ENCODE measurements around the gene SHISA3. TPM values are rescaled to one million over a fixed set of nuclear protein-coding genes. Genes with fewer than 3 reads are reported as not detected.

Gene SHISA3
- total RNA-seq, 1 donor: not detected

DNA sequence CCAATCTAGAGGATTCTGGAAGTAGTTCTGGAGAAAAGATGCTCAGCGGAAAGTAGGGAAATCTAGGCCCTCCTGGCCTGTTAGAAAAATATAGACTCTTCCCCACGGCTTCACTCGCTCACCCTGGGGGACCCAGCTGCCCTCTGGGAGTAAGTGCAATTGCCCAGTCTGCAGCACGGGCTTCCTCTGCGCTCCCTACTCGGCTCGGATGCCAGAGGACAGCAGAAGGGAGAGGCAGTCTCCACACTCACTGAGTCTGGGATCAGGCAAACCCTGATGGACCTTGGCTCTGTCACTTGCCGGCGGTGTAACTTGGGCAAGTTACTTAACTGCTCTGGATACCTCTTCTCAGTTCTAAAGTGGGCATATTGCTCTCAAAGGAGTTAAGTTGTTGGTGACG, 2.1 kb downstream of the SHISA3 start:
- H3K4me3 ChIP-seq (ENCODE audit: insufficient read depth, low read length): no peak overlapping the region
- no peaks in the 10 kb centered on the region for H3K36me3 ChIP-seq (ENCODE audit: insufficient read depth, low read length)
- no peak overlapping the region for H2AFZ ChIP-seq (ENCODE audit: low read length)
- TF ChIP-seq, protein P1, sequence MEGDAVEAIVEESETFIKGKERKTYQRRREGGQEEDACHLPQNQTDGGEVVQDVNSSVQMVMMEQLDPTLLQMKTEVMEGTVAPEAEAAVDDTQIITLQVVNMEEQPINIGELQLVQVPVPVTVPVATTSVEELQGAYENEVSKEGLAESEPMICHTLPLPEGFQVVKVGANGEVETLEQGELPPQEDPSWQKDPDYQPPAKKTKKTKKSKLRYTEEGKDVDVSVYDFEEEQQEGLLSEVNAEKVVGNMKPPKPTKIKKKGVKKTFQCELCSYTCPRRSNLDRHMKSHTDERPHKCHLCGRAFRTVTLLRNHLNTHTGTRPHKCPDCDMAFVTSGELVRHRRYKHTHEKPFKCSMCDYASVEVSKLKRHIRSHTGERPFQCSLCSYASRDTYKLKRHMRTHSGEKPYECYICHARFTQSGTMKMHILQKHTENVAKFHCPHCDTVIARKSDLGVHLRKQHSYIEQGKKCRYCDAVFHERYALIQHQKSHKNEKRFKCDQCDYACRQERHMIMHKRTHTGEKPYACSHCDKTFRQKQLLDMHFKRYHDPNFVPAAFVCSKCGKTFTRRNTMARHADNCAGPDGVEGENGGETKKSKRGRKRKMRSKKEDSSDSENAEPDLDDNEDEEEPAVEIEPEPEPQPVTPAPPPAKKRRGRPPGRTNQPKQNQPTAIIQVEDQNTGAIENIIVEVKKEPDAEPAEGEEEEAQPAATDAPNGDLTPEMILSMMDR (IDR thresholded peaks at IDR 0.05; ENCODE audit: extremely low read depth, low read depth, low read length): no peak
- H4K20me1 ChIP-seq (ENCODE audit: insufficient read depth, low read length): no peaks in the 10 kb centered on the region
- no peaks in the 10 kb centered on the region for H3K79me2 ChIP-seq (ENCODE audit: insufficient read depth, low read length)
- no peaks in the 10 kb centered on the region for H3K4me1 ChIP-seq (ENCODE audit: insufficient read depth, low read length)
- DNase-seq (ENCODE audit: insufficient read length, low spot score, missing footprints): peak; percentile 73
- H3K27ac ChIP-seq (ENCODE audit: low read depth, low read length): no peak overlapping the region
- H3K9me3 ChIP-seq (ENCODE audit: low read depth, low read length): no peaks in the 10 kb centered on the region
- H3K27me3 ChIP-seq (ENCODE audit: insufficient read depth, low read length): peaks cover 28% of the 10 kb centered on the region
- H3K4me2 ChIP-seq (ENCODE audit: insufficient read depth, low read length): no peak overlapping the region

DNA sequence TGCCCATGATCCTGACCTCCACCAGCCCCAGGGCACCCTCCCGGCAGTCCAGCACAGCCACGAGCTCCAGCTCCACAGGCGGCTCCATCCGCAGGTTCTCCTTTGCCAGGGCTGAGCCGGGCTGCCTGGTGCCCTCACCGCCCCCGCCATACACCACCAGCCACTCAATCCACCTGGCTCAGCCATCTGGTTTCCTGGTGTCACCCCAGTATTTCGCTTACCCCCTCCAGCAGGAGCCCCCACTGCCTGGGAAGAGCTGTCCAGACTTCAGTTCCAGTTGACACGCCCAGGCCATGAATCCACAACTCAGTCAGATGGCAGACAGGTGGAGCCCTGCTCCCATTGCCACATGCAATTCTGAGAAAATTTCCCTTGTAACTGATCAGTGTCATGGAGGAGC, 3.9 kb downstream of the SHISA3 start:
- TF ChIP-seq, protein P1 (IDR thresholded peaks at IDR 0.05; ENCODE audit: extremely low read depth, low read depth, low read length): no peak

DNA sequence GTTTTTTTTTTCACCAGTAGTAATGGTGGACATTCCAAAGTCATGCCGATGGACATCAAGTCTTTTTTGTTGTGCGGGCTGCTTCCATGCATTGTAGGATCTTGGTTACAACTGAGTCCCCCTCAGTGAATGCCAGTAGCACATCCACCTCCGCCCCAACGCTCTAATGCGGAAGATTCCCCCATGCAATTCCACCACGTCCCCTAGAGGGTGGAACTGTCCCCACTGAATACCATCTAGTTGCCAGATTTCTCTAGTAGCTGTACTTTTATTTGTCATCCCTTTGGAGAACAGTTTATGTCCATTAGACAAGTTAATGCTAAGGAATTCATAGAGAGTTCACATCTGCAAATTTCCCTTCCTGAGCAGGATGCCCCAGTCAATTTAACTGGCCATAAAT, 6.7 kb downstream of the SHISA3 start:
- H3K27me3 ChIP-seq (ENCODE audit: insufficient read depth, low read length): peaks cover 6% of the 10 kb centered on the region
- H3K4me1 ChIP-seq (ENCODE audit: insufficient read depth, low read length): no peaks in the 10 kb centered on the region
- H3K79me2 ChIP-seq (ENCODE audit: insufficient read depth, low read length): no peaks in the 10 kb centered on the region
- H3K9me3 ChIP-seq (ENCODE audit: low read depth, low read length): no peaks in the 10 kb centered on the region
- H2AFZ ChIP-seq (ENCODE audit: low read length): no peak overlapping the region
- no peak overlapping the region for H3K4me2 ChIP-seq (ENCODE audit: insufficient read depth, low read length)
- H3K27ac ChIP-seq (ENCODE audit: low read depth, low read length): no peak overlapping the region
- no peaks in the 10 kb centered on the region for H4K20me1 ChIP-seq (ENCODE audit: insufficient read depth, low read length)
- no peak overlapping the region for H3K4me3 ChIP-seq (ENCODE audit: insufficient read depth, low read length)
- H3K36me3 ChIP-seq (ENCODE audit: insufficient read depth, low read length): no peaks in the 10 kb centered on the region
- TF ChIP-seq, protein P1 (IDR thresholded peaks at IDR 0.05; ENCODE audit: extremely low read depth, low read depth, low read length): no peak
- DNase-seq (ENCODE audit: insufficient read length, low spot score, missing footprints): no peak

More for the DNA sequence above, 3.9 kb downstream of the SHISA3 start:
- no peaks in the 10 kb centered on the region for H4K20me1 ChIP-seq (ENCODE audit: insufficient read depth, low read length)
- H3K4me3 ChIP-seq (ENCODE audit: insufficient read depth, low read length): no peak overlapping the region
- no peaks in the 10 kb centered on the region for H3K36me3 ChIP-seq (ENCODE audit: insufficient read depth, low read length)
- no peak for DNase-seq (ENCODE audit: insufficient read length, low spot score, missing footprints)
- no peak overlapping the region for H3K4me2 ChIP-seq (ENCODE audit: insufficient read depth, low read length)
- H3K27ac ChIP-seq (ENCODE audit: low read depth, low read length): no peak overlapping the region
- no peaks in the 10 kb centered on the region for H3K79me2 ChIP-seq (ENCODE audit: insufficient read depth, low read length)
- H3K27me3 ChIP-seq (ENCODE audit: insufficient read depth, low read length): peaks cover 28% of the 10 kb centered on the region
- H3K9me3 ChIP-seq (ENCODE audit: low read depth, low read length): no peaks in the 10 kb centered on the region
- H2AFZ ChIP-seq (ENCODE audit: low read length): no peak overlapping the region
- H3K4me1 ChIP-seq (ENCODE audit: insufficient read depth, low read length): no peaks in the 10 kb centered on the region

DNA sequence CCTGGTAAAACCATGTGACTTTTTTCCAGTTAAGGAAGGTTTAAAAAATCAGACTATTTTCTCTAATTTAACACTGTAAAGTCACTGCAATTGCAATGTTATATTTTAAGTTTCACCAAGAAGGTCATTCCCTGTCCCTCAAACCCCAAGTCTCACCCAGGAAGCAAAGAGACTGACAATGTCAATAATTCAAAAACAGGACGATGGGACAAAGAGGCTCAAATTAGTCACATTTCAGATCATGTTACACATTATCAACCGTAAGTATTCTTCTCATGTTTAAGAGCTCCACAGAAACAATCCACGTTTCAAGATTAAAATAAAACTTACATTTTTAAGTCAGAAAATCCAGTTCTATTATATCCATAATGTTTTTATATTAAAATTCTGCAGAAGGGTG, 13.2 kb downstream of the SHISA3 start:
- Histone ChIP-seq H3K4me2 (ENCODE audit: insufficient read depth, low read length) (no peak overlapping the region), H3K36me3 (ENCODE audit: insufficient read depth, low read length) (no peaks in the 10 kb centered on the region), H3K4me3 (ENCODE audit: insufficient read depth, low read length) (no peak overlapping the region), H4K20me1 (ENCODE audit: insufficient read depth, low read length) (no peaks in the 10 kb centered on the region), H2AFZ (ENCODE audit: low read length) (no peak overlapping the region), H3K4me1 (ENCODE audit: insufficient read depth, low read length) (peaks cover 3% of the 10 kb centered on the region), H3K79me2 (ENCODE audit: insufficient read depth, low read length) (no peaks in the 10 kb centered on the region), H3K9me3 (ENCODE audit: low read depth, low read length) (no peaks in the 10 kb centered on the region), H3K27ac (ENCODE audit: low read depth, low read length) (no peak overlapping the region), H3K27me3 (ENCODE audit: insufficient read depth, low read length) (no peaks in the 10 kb centered on the region)
- no peak for DNase-seq (ENCODE audit: insufficient read length, low spot score, missing footprints)
- TF ChIP-seq, protein P1 (IDR thresholded peaks at IDR 0.05; ENCODE audit: extremely low read depth, low read depth, low read length): no peak
